NT2/D1 (cell line): ENCODE results near the gene HNRNPR.
A peak's percentile ranks its signal among the peaks of the same experiment; 100 is the strongest.

ENCODE experiments used
- DNase-seq: peaks from one replicate; pipeline ENCODE4 v3.0.0-alpha.2; 2011; ENCODE audit warnings: low read depth, low spot score
- H3K27me3 ChIP-seq: 2 replicates; pipeline ENCODE4 v1.6.0; 2011; ENCODE audit warnings: mild to moderate bottlenecking; ENCODE audit not compliant: insufficient read length, insufficient read depth
- H3K36me3 ChIP-seq: 2 replicates; pipeline ENCODE4 v1.6.1; 2011; ENCODE audit warnings: mild to moderate bottlenecking, low read length, mixed read lengths; ENCODE audit not compliant: insufficient read depth, insufficient read length
- H3K4me1 ChIP-seq: 2 replicates; pipeline ENCODE4 v1.5.1; 2011; ENCODE audit not compliant: insufficient read depth, insufficient read length
- H3K4me3 ChIP-seq: 2 replicates; pipeline ENCODE4 v1.5.1; 2011; ENCODE audit warnings: low read depth; ENCODE audit not compliant: insufficient read length
- H3K9ac ChIP-seq: 2 replicates; pipeline ENCODE4 v1.6.0; 2011; ENCODE audit warnings: low read depth; ENCODE audit not compliant: insufficient read length
- H3K9me3 ChIP-seq: 2 replicates; pipeline ENCODE4 v1.5.1; 2011; ENCODE audit warnings: mild to moderate bottlenecking, low read length; ENCODE audit not compliant: insufficient read depth
- SUZ12 ChIP-seq: IDR thresholded peaks from 2 replicates; pipeline ENCODE4 v1.6.1; 2011; ENCODE audit not compliant: insufficient read length, insufficient read depth; ENCODE audit errors: extremely low read depth
- YY1 ChIP-seq: IDR thresholded peaks from 2 replicates; pipeline ENCODE4 v1.6.1; 2011; ENCODE audit not compliant: insufficient read length, insufficient read depth
- ZNF274 ChIP-seq: IDR thresholded peaks from 2 replicates; pipeline ENCODE4 v1.6.1; 2011; ENCODE audit warnings: mild to moderate bottlenecking, low read depth, low read length

The HNRNPR gene

DNA sequence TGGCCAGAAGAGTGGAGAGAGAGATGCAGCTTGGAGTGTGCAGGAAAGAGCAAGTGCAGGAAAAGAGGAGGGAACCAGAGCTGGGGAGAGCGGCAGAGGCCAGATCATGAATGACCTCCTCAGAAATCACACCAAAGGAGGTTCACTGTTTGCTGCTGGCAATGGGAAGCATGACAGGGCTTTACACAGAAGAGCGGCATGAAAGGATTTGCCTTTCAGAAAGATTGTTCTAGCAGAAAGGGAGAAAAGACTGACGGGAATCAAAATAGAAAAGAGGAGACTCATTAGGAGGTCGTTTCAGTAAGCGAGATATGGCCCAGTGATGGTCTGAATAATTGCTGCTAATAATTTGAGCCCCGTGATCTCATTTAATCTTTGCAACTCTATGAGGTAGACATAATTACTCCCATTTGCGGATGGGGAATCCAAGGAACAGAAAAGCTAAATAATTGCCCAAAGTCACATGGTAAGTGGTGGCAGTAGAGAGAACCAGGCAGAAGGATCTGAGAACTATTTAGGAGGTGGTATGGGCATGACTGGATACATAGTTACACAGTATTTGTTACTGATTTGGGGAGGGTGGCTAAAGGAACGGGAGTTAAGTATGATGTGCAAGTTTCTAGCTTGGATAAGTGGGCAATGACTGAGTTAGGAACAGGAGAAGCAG, 12.5 kb upstream of the HNRNPR start:
- H3K9ac ChIP-seq, result no peak overlapping the region
- peaks cover 86% of the 10 kb centered on the region for H3K27me3 ChIP-seq
- H3K36me3 ChIP-seq, result peaks cover 9% of the 10 kb centered on the region
- TF ChIP-seq ZNF274 (no peak), YY1 (no peak), SUZ12 (no peak)
- H3K4me3 ChIP-seq, result no peak overlapping the region
- DNase-seq, result no peak
- H3K9me3 ChIP-seq, result peaks cover 41% of the 10 kb centered on the region
- no peaks in the 10 kb centered on the region for H3K4me1 ChIP-seq

DNA sequence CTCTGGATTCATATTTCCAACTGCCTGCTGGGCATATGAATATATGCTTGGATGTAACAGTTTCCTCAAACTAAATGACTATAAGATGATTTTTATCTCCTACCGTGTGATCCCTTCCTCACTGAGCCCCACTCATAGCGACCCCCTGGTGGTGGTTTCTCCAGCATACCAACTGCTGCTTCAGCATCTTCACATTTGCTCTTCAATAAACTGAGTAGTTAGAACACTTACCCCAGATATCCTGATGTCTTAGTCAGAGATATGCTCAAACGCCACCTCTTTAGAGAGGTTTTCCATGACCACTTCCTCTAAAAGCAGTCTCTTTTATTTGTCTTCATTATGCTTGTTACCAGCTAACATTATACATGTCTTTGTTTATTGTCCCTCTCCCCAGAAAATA, 10.2 kb upstream of the HNRNPR start:
- no peak overlapping the region for H3K4me3 ChIP-seq
- no peak for TF ChIP-seq ZNF274
- TF ChIP-seq YY1, result no peak
- TF ChIP-seq SUZ12, result no peak
- no peak overlapping the region for H3K9ac ChIP-seq
- H3K27me3 ChIP-seq, result peaks cover 81% of the 10 kb centered on the region
- peaks cover 17% of the 10 kb centered on the region for H3K9me3 ChIP-seq
- no peaks in the 10 kb centered on the region for H3K36me3 ChIP-seq
- H3K4me1 ChIP-seq, result no peaks in the 10 kb centered on the region
- no peak for DNase-seq

GRCh38 chr1:23352096-23352695, 8.1 kb upstream of the HNRNPR start:
- H3K4me1 ChIP-seq, result no peaks in the 10 kb centered on the region
- no peaks in the 10 kb centered on the region for H3K36me3 ChIP-seq
- no peaks in the 10 kb centered on the region for H3K9me3 ChIP-seq
- no peak overlapping the region for H3K9ac ChIP-seq
- H3K4me3 ChIP-seq, result no peak overlapping the region
- peaks cover 64% of the 10 kb centered on the region for H3K27me3 ChIP-seq
- DNase-seq, result no peak
- TF ChIP-seq YY1, result no peak

- Histone ChIP-seq H3K36me3 (peaks cover 7% of the 10 kb centered on the region), H3K27me3 (peaks cover 12% of the 10 kb centered on the region), H3K9ac (no peak overlapping the region), H3K9me3 (no peaks in the 10 kb centered on the region), H3K4me1 (no peaks in the 10 kb centered on the region), H3K4me3 (no peak overlapping the region)
- no peak for DNase-seq
- no peak for TF ChIP-seq YY1
- no peak for TF ChIP-seq SUZ12
- TF ChIP-seq ZNF274, result no peak
These were observed 1.8 kb upstream of the HNRNPR start for GRCh38 chr1:23345920-23346319.

DNA sequence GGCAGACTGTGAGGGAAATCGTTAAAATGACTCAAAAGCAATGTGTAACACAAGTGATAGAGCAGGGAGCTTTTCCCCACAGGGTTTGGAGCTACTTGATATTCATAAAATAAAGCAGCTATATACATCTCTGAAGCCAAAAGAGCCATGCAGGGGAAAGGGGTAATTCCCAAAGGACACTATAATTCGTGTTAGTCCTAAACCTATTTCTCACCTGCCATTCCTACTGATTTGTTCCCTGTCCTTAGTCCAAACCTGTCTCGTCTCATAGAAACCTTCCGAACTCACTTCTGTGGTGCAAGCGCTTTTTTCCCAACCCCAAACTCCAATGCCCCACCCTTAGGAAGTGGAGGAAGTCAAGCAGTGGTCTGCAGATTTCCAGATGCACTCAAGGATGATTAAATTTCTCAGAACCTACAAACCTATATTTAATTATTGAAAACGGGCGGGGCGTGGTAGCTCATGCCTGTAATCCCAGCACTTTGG, 946 bp upstream of the HNRNPR start:
- no peak for DNase-seq
- Histone ChIP-seq H3K9me3 (no peaks in the 10 kb centered on the region), H3K4me3 (peak overlapping the region; percentile 41), H3K36me3 (peaks cover 10% of the 10 kb centered on the region), H3K9ac (peak overlapping the region; percentile 86), H3K27me3 (peaks cover 5% of the 10 kb centered on the region), H3K4me1 (no peaks in the 10 kb centered on the region)
- no peak for TF ChIP-seq ZNF274
- TF ChIP-seq SUZ12, result no peak
- TF ChIP-seq YY1, result no peak

DNA sequence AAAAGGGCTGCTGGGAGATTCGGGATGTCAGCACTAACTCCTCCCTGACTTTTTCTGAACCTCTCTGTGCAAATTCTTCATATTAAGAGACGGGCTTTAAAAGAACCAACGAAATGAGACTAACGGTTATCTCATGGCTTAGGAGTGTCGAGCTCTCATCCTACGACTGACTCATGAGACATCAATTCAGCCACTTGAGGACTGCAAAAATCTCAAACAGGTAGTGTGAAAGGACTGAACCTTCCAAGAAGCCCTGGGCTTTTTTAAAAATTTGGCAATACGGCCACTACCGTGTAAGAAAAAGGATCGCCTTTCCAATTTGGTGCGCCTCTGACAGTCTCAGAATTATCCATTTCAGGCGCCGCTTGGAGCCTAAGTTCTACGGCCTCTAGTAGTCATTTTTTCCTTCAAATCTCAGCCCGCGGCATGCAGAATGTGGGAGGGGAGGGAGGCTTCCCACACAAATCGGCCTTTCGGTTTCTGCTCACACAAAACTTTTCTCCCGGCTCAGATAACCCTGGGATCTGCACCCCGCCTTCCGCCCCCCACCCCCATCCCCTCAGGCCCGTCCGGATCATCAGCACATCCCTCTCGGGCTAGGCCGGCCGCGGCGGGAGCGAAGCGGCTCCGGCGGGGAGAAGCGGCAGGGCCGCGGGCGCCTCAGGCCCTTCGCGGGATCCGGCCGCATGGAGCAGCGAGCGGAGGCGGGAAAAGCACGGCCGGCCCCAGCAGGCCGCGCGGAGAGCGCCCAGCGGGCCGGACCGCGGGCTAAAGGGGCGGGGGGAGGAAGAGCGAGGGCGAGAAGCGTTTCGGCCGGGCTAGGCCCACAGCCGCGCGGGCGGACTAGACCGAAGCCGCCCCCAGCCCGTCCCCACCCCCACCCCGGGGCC, 618 bp downstream of the HNRNPR start:
- no peak for DNase-seq
- no peaks in the 10 kb centered on the region for H3K27me3 ChIP-seq
- H3K9me3 ChIP-seq, result no peaks in the 10 kb centered on the region
- H3K36me3 ChIP-seq, result peaks cover 17% of the 10 kb centered on the region
- H3K4me1 ChIP-seq, result no peaks in the 10 kb centered on the region
- TF ChIP-seq SUZ12 (no peak), ZNF274 (no peak)
- H3K4me3 ChIP-seq, result peak overlapping the region; percentile 82
- peak overlapping the region; percentile 88 for H3K9ac ChIP-seq

- Histone ChIP-seq H3K27me3 (no peaks in the 10 kb centered on the region), H3K4me3 (peak overlapping the region; percentile 82), H3K9me3 (no peaks in the 10 kb centered on the region), H3K36me3 (peaks cover 30% of the 10 kb centered on the region), H3K4me1 (no peaks in the 10 kb centered on the region), H3K9ac (peak overlapping the region; percentile 88)
- TF ChIP-seq ZNF274 (no peak), YY1 (no peak), SUZ12 (no peak)
- no peak for DNase-seq
These were observed 2.0 kb downstream of the HNRNPR start for GRCh38 chr1:23341931-23342692.
